ENCODE data around the gene SCUBE1.

Gene SCUBE1

GRCh38 chr22:43213051-43213450, 130.1 kb downstream of the SCUBE1 start:
- H3K4me1 ChIP-seq (ENCODE audit: control insufficient read depth, insufficient read depth, low read length): peaks cover 19% of the 10 kb centered on the region
- H3K27ac ChIP-seq (ENCODE audit: low read depth, low read length): no peak overlapping the region

GRCh38 chr22:43212434-43212952, 130.7 kb downstream of the SCUBE1 start:
- H3K27ac ChIP-seq (ENCODE audit: low read depth, low read length): no peak overlapping the region

More at GRCh38 chr22:43213051-43213450, 130.1 kb downstream of the SCUBE1 start:
- Histone ChIP-seq H3K4me3 (ENCODE audit: low read depth, low read length) (no peak overlapping the region), H3K9ac (ENCODE audit: low read length) (no peak overlapping the region), H3K9me3 (ENCODE audit: control insufficient read depth, insufficient read depth, low read depth, low read length) (no peaks in the 10 kb centered on the region), H3K36me3 (ENCODE audit: control insufficient read depth, insufficient read depth, low read length) (no peaks in the 10 kb centered on the region), H3K27me3 (ENCODE audit: control insufficient read depth, insufficient read depth, low read length) (no peaks in the 10 kb centered on the region; the same call in 1 of the 2 replicates)

DNA sequence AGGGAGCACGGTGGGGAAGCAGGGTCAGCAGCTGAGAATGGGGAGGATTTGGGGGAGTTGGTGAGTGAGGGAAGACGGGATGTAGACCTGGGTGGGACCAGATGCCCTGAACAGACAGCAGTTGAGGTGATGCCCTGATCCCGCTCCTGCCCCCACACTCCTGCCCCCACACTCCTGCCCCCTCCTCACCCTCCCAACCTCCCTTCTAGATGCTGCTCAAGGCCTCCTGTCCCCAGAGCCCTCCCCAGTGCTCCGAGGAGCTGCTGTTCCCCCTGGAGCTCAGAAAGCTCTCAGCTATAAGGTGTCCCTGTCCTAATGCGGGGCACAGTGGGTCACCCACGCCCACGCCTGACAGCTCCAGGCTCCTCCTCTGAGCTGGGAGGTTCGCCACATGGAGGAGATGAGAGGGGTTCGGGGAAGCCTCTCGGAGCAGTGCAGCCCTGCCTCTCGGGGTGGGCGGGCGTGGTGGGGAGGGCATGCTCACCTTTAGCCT, 131.2 kb downstream of the SCUBE1 start:
- H3K36me3 ChIP-seq (ENCODE audit: control insufficient read depth, insufficient read depth, low read length): no peaks in the 10 kb centered on the region
- no peaks in the 10 kb centered on the region for H3K9me3 ChIP-seq (ENCODE audit: control insufficient read depth, insufficient read depth, low read depth, low read length)
- no peak overlapping the region for H3K9ac ChIP-seq (ENCODE audit: low read length)
- no peak overlapping the region for H3K4me3 ChIP-seq (ENCODE audit: low read depth, low read length)
- no peaks in the 10 kb centered on the region; the same call in 1 of the 2 replicates for H3K27me3 ChIP-seq (ENCODE audit: control insufficient read depth, insufficient read depth, low read length)
- no peak overlapping the region for H3K27ac ChIP-seq (ENCODE audit: low read depth, low read length)
- peaks cover 11% of the 10 kb centered on the region for H3K4me1 ChIP-seq (ENCODE audit: control insufficient read depth, insufficient read depth, low read length)

More at GRCh38 chr22:43212434-43212952, 130.7 kb downstream of the SCUBE1 start:
- peaks cover 16% of the 10 kb centered on the region for H3K4me1 ChIP-seq (ENCODE audit: control insufficient read depth, insufficient read depth, low read length)
- H3K9me3 ChIP-seq (ENCODE audit: control insufficient read depth, insufficient read depth, low read depth, low read length): no peaks in the 10 kb centered on the region
- no peaks in the 10 kb centered on the region; the same call in 1 of the 2 replicates for H3K27me3 ChIP-seq (ENCODE audit: control insufficient read depth, insufficient read depth, low read length)
- H3K9ac ChIP-seq (ENCODE audit: low read length): no peak overlapping the region
- no peaks in the 10 kb centered on the region for H3K36me3 ChIP-seq (ENCODE audit: control insufficient read depth, insufficient read depth, low read length)
- no peak overlapping the region for H3K4me3 ChIP-seq (ENCODE audit: low read depth, low read length)

DNA sequence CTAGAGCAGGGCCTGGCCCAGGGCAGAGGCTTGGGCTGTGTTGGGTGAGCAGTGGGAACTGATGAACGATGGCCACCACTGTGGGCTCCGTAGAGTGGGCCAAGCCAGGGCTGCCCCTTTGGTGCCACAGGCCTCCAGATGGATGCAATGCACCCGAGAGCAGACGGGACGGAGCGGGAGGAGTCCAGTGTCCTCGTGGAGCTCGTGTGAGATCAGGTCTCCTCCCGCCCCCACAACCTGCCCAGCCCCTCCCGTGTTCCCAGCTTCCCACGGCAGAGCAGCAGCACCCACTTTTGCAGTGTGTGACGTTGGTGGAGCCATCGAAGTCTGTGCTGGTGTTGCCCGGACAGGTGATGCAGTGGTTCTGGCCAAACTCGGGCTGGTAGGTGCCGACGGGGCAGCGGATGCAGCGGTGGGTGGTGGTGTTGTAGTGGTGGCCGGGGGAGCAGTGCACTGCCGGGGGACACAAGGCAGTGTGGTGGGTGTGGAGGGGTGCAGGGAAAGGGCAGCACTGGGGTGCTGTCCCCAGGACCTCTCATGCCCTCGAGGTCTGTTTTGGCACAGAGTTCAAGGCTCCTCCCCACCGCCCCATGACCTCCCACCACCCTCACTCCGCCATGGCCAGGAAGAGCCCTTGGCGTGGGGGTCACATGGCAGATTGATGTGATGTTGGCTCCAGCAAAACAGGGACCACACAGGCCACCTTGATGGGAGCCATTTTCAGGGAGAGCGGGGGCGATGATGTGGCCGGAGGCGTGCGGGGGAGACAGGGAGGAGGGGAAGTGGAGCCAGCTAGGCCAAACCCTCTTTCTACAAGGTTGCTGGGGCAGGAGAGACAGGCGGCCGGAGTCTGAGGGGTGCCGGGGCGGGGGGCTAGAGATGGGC, 132.3 kb downstream of the SCUBE1 start:
- Histone ChIP-seq H3K4me1 (ENCODE audit: control insufficient read depth, insufficient read depth, low read length) (peaks cover 11% of the 10 kb centered on the region), H3K4me3 (ENCODE audit: low read depth, low read length) (no peak overlapping the region), H3K36me3 (ENCODE audit: control insufficient read depth, insufficient read depth, low read length) (no peaks in the 10 kb centered on the region), H3K27ac (ENCODE audit: low read depth, low read length) (no peak overlapping the region), H3K9ac (ENCODE audit: low read length) (no peak overlapping the region), H3K27me3 (ENCODE audit: control insufficient read depth, insufficient read depth, low read length) (no peaks in the 10 kb centered on the region; the same call in 1 of the 2 replicates), H3K9me3 (ENCODE audit: control insufficient read depth, insufficient read depth, low read depth, low read length) (no peaks in the 10 kb centered on the region)

DNA sequence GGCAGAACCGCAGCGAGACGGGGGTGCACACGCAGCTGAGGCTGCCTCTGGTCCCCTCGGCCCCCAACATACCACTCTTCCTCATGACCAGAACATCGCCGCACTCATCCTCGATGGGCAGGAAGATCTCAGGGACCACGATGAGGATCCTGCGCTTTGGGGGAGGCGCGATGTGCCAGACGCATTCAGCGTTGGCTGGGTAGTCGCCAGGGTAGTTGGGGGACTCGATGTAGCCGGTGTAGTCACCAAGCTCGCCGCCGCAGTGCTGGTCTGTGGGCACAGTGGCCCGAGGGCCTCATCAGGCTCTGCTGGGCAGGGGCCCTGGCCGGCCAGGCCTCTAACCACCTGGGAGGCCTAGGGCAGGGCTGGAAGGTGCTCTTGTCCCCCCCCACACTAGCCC, 133.2 kb downstream of the SCUBE1 start:
- no peaks in the 10 kb centered on the region for H3K27me3 ChIP-seq (ENCODE audit: control insufficient read depth, insufficient read depth, low read length)
- no peak overlapping the region for H3K4me3 ChIP-seq (ENCODE audit: low read depth, low read length)
- peaks cover 11% of the 10 kb centered on the region for H3K4me1 ChIP-seq (ENCODE audit: control insufficient read depth, insufficient read depth, low read length)
- no peaks in the 10 kb centered on the region for H3K36me3 ChIP-seq (ENCODE audit: control insufficient read depth, insufficient read depth, low read length)
- no peaks in the 10 kb centered on the region for H3K9me3 ChIP-seq (ENCODE audit: control insufficient read depth, insufficient read depth, low read depth, low read length)
- no peak overlapping the region for H3K9ac ChIP-seq (ENCODE audit: low read length)
- H3K27ac ChIP-seq (ENCODE audit: low read depth, low read length): no peak overlapping the region

GRCh38 chr22:43209523-43209890, 133.7 kb downstream of the SCUBE1 start:
- H3K9me3 ChIP-seq (ENCODE audit: control insufficient read depth, insufficient read depth, low read depth, low read length): no peaks in the 10 kb centered on the region
- H3K36me3 ChIP-seq (ENCODE audit: control insufficient read depth, insufficient read depth, low read length): no peaks in the 10 kb centered on the region
- no peaks in the 10 kb centered on the region for H3K27me3 ChIP-seq (ENCODE audit: control insufficient read depth, insufficient read depth, low read length)
- peaks cover 11% of the 10 kb centered on the region for H3K4me1 ChIP-seq (ENCODE audit: control insufficient read depth, insufficient read depth, low read length)
- no peak overlapping the region for H3K4me3 ChIP-seq (ENCODE audit: low read depth, low read length)
- no peak overlapping the region for H3K27ac ChIP-seq (ENCODE audit: low read depth, low read length)
- H3K9ac ChIP-seq (ENCODE audit: low read length): no peak overlapping the region

- Histone ChIP-seq H3K4me3 (ENCODE audit: low read depth, low read length) (no peak overlapping the region), H3K27me3 (ENCODE audit: control insufficient read depth, insufficient read depth, low read length) (no peaks in the 10 kb centered on the region), H3K27ac (ENCODE audit: low read depth, low read length) (no peak overlapping the region), H3K4me1 (ENCODE audit: control insufficient read depth, insufficient read depth, low read length) (peaks cover 12% of the 10 kb centered on the region), H3K9me3 (ENCODE audit: control insufficient read depth, insufficient read depth, low read depth, low read length) (no peaks in the 10 kb centered on the region), H3K9ac (ENCODE audit: low read length) (no peak overlapping the region), H3K36me3 (ENCODE audit: control insufficient read depth, insufficient read depth, low read length) (no peaks in the 10 kb centered on the region)
These were observed 134.3 kb downstream of the SCUBE1 start for GRCh38 chr22:43208703-43209522.

DNA sequence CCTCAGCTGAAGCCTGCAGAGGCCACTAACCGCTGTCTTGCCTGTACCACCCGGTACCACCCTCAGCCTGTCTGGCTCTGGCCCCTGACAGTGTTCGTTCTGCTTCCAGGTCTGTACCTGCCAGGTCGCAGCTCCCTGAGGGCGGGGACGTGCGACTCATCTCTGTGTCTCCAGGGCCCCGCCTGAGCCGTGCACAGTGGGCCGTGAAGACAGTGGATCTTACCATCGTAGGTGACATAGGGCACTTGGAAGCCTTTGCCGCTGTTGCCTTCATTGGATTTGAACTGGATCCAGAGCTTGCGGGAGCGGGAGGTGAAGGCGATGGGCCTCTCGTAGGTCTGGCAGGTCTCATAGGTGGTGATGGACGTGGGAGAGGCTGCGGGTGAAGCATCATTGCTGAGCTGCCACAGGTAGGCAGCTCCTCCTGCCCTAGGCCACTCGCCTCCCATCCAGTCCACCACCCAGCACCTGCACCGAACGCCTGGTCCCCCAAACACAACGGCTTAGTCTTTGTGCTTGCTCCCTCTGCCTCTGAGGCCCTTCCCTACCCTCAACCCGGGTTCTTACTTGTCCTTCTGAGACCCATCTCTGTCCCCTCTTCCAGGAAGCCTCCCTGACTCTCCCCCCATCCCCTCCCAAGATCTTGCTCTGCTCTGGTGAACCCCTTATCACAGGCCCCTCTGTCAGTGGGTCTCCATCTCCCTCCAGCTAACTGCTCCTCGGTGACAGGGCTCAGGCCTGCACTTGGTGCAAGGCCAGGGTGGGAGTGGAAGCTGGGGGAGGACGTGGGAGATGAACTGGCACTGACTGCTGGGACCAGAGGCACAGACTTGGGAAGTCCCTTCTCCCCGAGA, 135.1 kb downstream of the SCUBE1 start:
- no peak overlapping the region for H3K27ac ChIP-seq (ENCODE audit: low read depth, low read length)
- peaks cover 12% of the 10 kb centered on the region for H3K4me1 ChIP-seq (ENCODE audit: control insufficient read depth, insufficient read depth, low read length)
- no peaks in the 10 kb centered on the region for H3K9me3 ChIP-seq (ENCODE audit: control insufficient read depth, insufficient read depth, low read depth, low read length)
- no peak overlapping the region for H3K9ac ChIP-seq (ENCODE audit: low read length)
- no peaks in the 10 kb centered on the region for H3K27me3 ChIP-seq (ENCODE audit: control insufficient read depth, insufficient read depth, low read length)
- no peaks in the 10 kb centered on the region for H3K36me3 ChIP-seq (ENCODE audit: control insufficient read depth, insufficient read depth, low read length)
- H3K4me3 ChIP-seq (ENCODE audit: low read depth, low read length): no peak overlapping the region

DNA sequence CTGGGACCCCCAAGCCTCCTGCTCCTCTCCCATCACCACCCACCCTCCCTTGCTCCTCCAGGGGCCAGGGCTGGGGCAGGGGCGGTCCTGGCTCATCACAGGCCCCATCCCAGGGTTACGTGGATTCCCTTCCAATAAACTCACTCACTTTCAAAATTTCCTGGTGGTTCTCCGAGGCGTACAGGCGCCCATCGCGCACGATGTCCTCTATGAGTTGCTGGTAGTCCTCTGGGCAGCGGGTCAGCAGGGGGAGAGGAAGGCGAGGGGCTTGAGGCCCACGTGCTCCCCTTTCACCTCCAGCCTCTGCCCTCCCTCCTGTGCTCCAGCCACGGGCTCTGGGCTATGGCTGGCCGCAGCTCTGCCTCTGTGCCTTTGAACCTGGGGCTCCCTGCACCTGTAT, 135.8 kb downstream of the SCUBE1 start:
- no peak overlapping the region for H3K4me3 ChIP-seq (ENCODE audit: low read depth, low read length)
- no peaks in the 10 kb centered on the region for H3K36me3 ChIP-seq (ENCODE audit: control insufficient read depth, insufficient read depth, low read length)
- H3K9ac ChIP-seq (ENCODE audit: low read length): no peak overlapping the region
- H3K9me3 ChIP-seq (ENCODE audit: control insufficient read depth, insufficient read depth, low read depth, low read length): no peaks in the 10 kb centered on the region
- peaks cover 14% of the 10 kb centered on the region for H3K4me1 ChIP-seq (ENCODE audit: control insufficient read depth, insufficient read depth, low read length)
- H3K27ac ChIP-seq (ENCODE audit: low read depth, low read length): no peak overlapping the region
- no peaks in the 10 kb centered on the region for H3K27me3 ChIP-seq (ENCODE audit: control insufficient read depth, insufficient read depth, low read length)

DNA sequence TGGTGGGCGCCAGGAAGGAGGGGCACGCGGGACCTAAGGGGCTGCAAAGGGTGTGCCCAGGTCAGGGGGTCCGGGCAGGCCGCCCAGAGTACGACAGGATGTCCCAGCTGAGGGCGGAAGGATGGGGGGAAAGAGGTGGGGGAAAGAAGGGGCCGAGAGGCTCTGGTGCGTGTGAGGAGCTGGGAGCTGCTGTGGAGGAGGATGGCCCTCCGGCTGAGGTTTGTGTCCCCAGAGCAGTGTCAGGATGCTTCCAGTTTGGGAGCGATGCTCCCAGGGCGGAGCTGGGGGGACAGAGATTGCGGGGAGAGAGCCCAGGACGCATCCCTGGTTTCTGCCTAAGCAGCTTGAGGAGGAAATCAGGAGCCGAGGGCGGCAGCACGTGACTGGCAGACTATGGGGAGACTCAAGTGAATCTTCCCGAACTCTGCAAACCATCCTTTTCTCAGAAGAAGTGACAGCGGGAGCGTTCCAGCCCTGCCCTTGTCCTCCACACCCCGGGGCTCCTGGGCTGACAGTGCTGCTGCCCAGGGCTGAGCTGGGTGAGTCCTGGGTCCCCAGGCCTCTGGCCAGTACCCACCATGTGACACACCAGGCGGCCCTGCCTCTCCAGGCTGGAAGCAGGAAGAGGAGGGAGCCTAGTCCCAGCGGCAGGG, 136.5 kb downstream of the SCUBE1 start:
- H3K27ac ChIP-seq (ENCODE audit: low read depth, low read length): no peak overlapping the region
- H3K27me3 ChIP-seq (ENCODE audit: control insufficient read depth, insufficient read depth, low read length): no peaks in the 10 kb centered on the region
- no peaks in the 10 kb centered on the region for H3K9me3 ChIP-seq (ENCODE audit: control insufficient read depth, insufficient read depth, low read depth, low read length)
- no peak overlapping the region for H3K4me3 ChIP-seq (ENCODE audit: low read depth, low read length)
- H3K9ac ChIP-seq (ENCODE audit: low read length): no peak overlapping the region
- no peaks in the 10 kb centered on the region for H3K36me3 ChIP-seq (ENCODE audit: control insufficient read depth, insufficient read depth, low read length)
- peaks cover 14% of the 10 kb centered on the region for H3K4me1 ChIP-seq (ENCODE audit: control insufficient read depth, insufficient read depth, low read length)
